Activated CD4-positive, CD25-positive, alpha-beta regulatory T cell treated with anti-CD3 and anti-CD28 coated beads, Interleukin-2, amount 50 U/mL, for 72 hours (primary cell): ENCODE results near the gene LHFPL4.

ENCODE experiments used
- DNase-seq: peaks from one replicate; pipeline ENCODE4 v3.0.0; 2021

The LHFPL4 gene

DNA sequence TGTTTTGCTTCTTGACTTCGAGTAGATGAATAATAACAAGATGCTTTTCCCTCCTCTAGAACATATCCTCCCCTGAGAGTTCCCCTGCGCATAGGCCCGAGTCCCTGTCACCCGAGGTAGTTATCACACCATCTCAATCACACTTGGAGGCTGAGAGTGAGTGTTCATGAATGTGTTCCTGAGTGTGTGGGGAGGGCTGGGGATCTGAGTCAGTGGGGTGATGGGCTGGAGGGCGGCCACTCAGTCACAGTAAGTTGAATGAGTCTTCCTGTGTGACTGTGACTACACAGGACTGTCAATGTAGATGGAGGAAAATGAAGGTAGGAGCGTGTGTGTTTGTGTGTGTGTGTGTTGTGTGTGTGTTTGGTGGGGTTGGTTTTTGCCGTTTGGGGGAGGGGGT is 85.2 kb downstream of the LHFPL4 start:
- no peak for DNase-seq

DNA sequence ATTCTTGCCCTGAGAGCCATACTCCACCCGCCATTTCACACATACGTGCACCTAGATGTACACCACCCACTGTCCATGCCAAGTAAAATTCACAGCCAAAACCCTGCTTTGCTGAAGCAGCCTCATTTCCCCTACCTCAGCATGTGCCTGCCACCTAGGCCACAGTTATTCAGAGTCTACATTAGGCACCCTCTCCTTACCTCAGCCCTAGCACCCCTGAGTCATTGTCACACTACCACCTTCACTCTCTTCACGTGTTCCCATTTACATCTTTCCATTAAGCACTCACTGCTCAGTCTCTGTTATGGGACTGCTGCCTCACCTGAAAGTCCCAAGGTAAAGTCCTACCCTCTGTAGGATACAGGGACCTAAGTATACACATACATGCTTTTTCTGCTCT is 86.2 kb downstream of the LHFPL4 start:
- no peak for DNase-seq

DNA sequence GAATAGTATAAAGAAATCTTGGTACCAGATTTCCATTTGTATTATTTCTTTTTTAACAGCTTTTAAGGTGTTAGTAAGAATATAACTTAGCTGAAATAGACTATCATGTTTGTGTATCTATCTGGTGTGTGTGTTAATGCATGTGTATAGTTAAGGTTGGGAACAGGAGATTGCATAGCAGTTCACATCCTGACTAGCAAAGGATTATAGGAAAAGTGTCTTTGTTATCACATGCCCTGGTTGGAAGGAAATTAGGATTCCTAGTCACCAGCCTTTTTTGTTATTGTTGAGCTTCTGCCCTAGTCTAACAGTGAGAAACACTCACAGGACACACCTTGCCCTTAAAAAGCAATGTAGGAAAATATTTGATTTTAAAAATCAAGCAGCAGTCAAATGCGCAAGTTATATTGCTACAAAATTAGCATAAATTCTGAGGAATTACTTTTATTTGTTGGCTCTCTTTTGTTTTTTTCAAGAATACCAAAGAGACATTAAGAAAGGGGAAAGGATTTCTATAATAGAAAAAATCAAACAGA is 98.0 kb downstream of the LHFPL4 start:
- no peak for DNase-seq

DNA sequence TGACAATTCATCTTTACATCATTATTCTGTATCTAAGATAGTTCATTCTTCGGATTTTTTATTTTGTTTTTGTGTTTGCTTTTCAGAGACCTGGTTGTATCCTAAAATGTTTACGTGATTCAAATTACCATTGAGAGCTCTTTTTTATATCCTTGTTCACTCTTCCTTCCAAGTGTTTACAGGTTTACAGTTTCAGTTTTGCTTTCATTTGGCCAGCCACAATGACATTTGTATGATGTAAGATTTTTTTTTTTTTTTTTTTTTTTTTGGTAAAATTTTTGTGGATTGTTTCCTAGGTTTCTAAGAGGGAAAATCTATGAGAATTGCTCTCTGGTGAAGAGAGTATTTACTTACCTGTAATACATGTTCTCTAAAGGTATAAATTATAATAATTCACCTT is 101.2 kb downstream of the LHFPL4 start:
- DNase-seq, result no peak

DNA sequence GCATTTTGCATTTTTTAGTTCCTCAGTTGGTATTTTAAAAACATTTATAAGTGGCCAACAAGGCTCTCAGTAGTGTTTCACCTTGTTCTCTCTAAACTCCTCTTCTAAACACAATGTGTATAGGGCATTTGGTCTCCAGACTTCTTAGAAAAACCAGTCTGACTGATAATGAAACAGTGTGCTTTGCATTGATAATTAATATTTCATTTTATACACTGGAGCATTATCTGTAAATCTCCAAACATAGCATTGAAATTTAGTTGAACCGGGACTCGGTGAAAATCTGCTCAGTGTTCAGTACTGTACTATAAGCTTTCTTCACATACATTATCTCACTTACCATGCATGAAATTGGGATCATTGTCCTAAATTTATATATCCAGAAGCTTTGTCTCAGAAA is 102.6 kb downstream of the LHFPL4 start:
- DNase-seq, result no peak

DNA sequence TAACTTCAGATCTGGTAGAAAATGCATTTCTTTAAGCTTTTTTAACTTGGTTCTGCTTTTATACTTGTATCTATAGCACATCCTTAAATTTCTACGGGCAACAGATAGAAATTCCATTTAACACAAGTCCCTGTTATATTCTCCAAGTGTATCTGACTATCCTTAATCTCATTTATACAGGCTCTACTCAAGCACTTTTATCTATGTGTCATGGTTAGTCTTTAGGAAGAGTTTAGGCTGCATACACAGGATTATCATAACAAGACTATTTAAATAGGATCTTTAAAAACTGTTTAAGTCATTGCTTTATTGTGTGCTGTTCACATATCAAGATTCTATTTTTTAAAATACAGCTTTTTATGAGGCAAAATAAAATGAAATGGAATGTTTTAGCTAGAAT is 103.5 kb downstream of the LHFPL4 start:
- DNase-seq, result no peak

DNA sequence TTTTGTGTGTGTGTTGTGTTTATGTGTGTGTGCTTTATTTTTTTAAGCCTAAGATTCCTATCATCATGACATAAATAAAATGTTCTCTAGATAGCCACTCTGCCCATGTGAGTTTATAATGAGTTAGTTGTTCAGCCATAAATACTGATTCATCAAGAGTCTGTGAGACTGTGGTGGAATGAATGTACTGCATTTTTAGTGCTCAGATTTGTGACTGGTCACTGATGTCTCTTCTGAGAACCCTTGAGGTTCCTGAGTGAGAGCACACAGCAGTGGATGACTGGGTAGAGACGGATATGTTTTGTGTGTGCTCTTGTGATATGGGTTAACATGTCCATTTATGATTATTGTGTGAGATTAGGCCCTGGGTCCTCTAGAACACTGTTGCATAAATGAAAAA is 105.0 kb downstream of the LHFPL4 start:
- DNase-seq, result no peak
